ENCODE measurements around the gene GLCE.
A peak's percentile ranks its signal among the peaks of the same experiment; 100 is the strongest.

Gene GLCE

GRCh38 chr15:69160141-69160993, at the start of gene GLCE:
Gene GLCE (plus strand): TSS chr15:69160635. CDS start chr15:69255807, 95,172 bp downstream.
- peak; percentile 92 for DNase-seq

GRCh38 chr15:69114331-69114928, 46.0 kb upstream of the GLCE start:
- no peak for DNase-seq

DNA sequence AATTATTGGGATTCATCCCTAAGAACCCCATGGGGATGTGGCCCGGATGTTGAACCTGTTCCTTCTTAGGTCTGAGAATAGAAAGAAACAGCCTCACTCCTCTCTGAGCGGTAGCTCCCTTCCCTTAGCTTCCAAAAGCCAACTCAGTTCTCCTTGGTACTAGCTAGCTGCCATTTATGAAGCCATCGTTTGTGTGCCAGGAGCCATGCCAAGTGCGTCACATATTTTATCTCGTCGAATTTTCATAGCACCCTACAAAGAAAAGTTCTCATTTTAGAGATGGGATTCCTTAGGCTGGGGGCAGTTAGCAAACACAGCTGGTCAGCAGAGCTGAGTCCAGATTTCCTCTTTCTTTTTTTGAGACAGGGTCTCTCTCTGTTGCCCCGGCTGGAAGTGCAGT, 45.4 kb upstream of the GLCE start:
- no peak for DNase-seq

GRCh38 chr15:69116391-69116790, 44.0 kb upstream of the GLCE start:
- DNase-seq, result no peak

DNA sequence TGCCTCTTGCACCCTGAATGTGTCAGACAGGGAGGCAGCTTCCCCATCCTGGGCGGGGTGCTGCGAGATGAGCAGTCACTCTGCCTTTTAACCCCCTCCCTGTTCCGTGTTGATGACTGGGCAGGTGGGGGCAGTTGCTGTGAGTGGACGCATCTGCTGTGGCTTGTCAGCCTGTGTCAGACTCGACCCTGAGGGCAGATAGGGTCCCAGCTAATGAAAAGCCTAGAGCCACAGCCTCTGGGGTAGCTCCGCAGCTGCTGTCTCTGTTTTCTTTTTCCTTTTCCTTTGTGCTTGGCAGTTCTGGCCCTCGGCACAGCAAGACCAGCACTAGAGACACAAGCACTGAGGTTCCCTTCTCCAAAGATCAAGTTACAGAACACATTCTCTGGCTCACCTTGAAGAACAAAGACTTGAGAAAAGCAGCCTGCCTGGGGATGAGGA, 43.0 kb upstream of the GLCE start:
- DNase-seq, result no peak

DNA sequence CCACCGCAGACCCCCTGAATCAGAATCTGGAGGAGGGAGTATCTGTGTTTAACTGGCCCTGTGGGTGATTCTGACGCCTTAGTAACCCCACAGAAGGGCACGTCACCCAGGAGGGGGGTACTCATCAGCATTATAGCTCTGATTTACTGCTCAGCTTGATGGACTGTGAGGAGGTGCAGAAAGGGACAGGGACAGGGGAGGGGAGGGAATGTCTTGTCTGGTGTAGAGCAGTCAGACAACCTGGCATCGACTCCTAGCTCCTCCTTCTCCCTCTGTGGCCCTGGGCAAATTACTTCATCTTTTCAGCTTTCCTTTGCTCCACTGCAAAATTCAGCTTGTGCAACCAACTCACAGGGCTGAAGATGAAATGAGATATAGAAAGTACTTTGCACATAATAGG, 42.3 kb upstream of the GLCE start:
- DNase-seq, result no peak

- no peak for DNase-seq
Measured at GRCh38 chr15:69119001-69119400, 41.4 kb upstream of the GLCE start.

GRCh38 chr15:69119683-69120395, 40.6 kb upstream of the GLCE start:
- no peak for DNase-seq

DNA sequence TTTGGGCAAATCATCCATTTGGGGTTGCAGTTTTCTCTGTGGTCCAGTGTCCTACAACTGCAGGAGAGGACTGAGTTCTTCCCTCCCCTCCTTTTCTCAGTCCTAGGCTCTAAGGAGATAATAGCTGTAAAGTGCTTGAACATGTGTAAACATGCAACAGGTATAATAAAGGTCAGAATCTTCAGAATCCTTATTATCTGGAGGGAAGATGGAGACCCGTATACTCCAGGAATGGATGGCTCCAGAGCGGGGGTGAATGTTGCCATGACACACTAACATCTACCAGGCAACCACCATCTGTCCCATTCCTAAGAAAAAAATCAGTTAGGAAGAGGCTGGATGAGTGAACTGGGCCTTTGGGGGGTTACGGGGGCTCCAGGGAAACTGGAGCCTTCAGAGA, 39.7 kb upstream of the GLCE start:
- DNase-seq, result no peak

GRCh38 chr15:69121198-69121828, 39.1 kb upstream of the GLCE start:
- DNase-seq, result no peak

GRCh38 chr15:69125236-69125635, 35.2 kb upstream of the GLCE start:
- DNase-seq, result no peak

GRCh38 chr15:69126054-69126469, 34.4 kb upstream of the GLCE start:
- peak; percentile 26 for DNase-seq

DNA sequence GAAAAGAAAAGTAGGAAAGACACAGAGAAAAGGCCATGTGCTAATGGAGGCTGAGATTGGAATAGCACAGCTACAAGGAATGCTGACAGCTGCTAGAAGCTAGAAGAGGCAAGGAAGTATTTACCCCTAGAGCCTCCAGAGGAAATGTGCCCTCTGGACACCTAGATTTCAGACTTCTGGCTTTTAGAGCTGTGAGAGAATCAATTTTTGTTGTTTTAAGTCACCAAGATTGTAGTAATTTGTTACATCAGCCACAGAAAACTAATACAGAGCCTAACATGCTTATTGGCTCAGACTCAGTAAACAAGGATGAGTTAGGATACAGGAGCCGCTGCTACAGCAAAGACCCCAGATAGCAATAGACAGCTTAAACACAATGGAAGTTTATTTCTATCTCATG, 33.1 kb upstream of the GLCE start:
- DNase-seq, result no peak

DNA sequence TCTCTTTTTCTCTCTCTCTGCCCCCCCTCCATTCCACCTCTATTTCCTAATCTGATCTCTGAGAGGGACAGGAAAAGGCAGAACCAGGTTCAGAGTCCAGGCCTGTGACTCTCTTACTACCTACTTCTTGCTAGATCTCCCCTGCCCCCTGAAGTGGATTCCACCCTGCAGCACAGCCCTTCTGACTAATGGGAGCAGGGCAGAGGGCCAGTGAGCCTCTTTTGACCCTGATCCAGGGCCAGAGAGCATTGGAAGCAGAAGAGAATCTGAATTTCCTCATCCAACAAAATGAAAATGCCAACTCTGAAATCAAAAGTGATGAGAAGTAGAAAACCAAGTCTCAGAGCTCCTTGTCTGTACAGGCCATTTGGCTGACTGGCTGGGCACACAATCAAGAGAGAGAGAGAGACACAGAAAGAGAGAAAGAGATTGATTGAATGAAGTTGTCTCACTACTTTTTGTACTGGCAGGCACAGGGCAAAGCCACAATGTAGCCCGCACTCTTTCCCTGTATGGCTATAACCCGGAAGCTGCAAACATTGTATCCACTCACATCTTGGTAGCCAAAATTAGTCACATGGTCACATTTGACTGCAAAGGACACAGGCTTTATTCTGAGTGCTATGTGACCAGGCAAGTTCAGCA, 31.6 kb upstream of the GLCE start:
- DNase-seq, result no peak

DNA sequence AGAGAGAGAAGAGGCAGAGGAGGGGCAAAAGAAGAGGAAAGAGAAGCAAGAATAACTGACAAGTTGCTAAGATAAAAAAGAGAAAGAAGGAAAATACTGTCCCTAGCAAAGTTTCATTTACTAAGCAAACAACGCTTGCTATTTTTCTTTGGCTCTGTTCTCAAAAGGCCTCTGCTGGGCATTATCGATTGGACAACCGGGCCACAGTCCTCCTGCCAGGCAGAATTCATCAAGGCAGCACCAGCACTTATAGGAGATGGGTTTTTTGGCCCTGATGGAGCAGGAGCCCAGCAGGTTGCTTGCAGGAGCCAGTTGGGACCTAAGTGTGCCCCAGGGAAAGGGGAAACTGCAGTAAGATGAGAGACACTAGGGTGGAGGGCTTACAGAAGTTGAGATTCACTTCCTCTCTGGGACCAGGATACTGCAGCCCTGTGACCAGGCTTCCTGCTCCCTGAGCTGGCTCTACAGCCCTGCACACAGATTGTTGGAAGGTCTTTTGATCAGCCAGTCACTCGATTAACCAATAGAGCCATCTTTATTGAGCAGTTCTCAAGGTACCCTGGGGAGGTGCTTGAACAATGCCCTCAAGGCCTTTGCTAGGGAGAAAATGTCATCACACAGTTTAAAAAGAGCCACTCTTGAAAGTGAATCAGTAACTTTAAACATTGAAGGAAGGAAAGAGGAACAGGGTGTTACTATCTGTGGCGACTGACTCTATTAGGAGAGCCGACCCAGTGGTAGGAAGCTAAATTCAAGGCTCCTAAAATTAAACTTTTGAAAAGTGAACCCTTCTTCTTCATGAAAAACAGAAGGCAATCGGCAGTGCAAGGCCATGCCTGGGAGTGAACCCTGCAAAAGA, 28.8 kb upstream of the GLCE start:
- DNase-seq, result no peak

- DNase-seq, result no peak
Measured at GRCh38 chr15:69132430-69132829, 28.0 kb upstream of the GLCE start.

DNA sequence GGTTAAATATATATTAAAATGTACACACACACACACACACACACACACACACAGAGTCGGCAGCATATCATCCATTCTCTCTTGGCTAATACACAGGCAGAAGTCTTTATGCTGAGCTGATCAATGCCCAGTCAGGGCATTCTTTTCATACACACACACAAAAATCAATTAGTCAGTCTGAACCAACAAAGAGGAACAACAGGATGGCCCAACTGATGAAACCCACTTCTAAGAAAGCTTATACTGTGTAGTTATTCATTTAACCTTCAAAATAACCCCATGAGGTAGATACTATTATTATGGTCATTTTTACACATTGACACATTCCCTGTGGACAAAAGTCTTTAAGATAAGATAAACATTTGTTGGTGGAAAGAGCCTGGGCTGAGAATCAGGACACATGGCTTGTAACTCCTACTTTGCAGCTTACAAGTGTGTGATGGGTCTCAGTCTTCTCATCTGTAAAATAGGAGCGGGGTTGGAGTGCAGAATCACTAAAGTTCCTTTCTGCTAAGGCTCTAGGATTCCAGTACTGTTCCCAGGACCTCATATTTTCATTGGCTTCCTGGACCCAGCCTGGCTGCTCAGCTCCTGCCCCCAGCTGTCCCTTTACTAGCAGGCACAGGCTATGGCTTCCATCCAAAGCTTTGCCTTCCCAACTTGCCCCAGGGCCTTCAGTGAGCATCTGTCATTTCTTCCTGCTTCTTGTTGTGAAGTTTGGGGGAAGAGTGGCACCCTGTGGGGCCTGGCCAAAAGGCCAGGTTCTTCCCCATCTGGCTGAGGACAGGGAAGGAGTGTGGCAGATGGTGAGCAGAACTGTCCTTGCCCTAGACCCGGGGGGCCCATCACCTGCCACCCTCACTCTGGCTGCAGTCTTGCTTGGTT, 27.2 kb upstream of the GLCE start:
- DNase-seq, result no peak

DNA sequence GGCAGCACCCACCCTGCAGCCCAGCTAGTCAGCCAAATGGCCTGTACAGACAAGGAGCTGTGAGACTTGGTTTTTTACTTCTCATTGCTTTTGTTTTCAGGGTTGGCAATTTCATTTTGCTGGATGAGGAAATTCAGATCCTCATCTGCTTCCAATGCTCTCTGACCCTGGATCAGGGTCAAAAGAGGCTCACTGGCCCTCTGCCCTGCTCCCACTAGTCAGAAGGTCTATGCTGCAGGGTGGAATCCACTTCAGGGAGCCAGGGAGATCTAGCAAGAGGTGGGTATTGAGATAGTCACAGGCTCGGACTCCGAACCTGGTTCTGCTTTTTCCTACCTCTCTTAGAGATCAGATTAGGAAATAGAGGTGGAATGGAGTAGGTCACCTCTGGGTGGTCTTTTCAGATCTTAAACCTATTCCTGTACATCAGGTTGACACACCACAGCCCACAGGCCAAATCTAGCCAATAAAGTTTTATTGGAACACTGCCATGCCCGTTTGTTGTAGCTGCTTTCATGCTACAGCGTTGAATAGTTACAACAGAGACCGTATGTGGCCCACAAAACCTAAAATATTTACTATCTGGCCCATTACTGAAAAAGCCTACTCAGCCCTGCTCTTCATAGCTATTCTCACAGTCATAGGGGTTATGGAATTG, 26.4 kb upstream of the GLCE start:
- DNase-seq, result no peak

- DNase-seq, result no peak
Measured at GRCh38 chr15:69134791-69135190, 25.6 kb upstream of the GLCE start.

DNA sequence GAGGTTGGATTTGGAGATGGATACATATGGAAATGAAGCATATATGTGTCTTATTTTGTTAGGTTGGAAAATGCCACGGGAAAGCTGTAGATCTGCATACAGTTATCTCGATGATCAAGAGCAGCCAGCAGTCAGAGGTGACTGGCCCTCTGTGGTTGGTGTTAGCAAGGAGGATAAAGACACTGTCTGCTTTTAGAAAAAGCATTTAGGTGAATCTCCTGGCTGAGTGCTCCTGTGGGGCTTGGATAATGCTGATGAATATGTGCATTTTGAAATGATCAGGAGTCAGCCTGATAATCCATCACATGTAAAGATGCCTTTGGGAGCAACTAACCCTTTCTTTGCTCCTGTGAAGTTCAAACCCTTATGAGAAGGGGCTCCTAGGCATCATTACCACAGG, 24.9 kb upstream of the GLCE start:
- no peak for DNase-seq
